ENCODE data around the gene BMP10.

The BMP10 gene

GRCh38 chr2:68849579-68850030 lies 21.6 kb downstream of the BMP10 start:
- no peak for DNase-seq

GRCh38 chr2:68847751-68848150 lies 23.4 kb downstream of the BMP10 start:
- DNase-seq = no peak

- DNase-seq = no peak
Measured at GRCh38 chr2:68846091-68846490, 25.1 kb downstream of the BMP10 start.

- no peak for DNase-seq
Measured at GRCh38 chr2:68845043-68845442, 26.2 kb downstream of the BMP10 start.

- peak; percentile 18 for DNase-seq
Measured at GRCh38 chr2:68839260-68839833, 31.9 kb downstream of the BMP10 start.

DNA sequence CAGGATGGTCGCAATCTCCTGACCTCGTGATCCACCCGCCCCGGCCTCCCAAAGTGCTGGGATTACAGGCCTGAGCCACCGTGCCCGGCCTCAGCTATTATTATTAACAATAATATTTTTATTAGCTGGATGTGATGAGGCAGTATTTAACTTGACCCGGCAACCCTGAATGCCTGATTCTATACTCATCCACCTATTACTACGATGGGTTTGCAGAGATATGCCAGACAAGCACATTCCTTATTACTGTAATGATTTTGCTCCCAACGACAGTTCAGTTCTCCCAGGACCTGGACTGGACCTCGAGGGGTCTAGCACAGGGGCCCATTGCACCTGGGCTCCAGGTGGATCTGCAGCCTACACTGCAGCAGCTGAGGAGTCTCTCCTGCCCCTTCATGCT lies 32.6 kb downstream of the BMP10 start:
- DNase-seq = no peak

- DNase-seq = no peak
Measured at GRCh38 chr2:68837861-68838341, 33.3 kb downstream of the BMP10 start.

DNA sequence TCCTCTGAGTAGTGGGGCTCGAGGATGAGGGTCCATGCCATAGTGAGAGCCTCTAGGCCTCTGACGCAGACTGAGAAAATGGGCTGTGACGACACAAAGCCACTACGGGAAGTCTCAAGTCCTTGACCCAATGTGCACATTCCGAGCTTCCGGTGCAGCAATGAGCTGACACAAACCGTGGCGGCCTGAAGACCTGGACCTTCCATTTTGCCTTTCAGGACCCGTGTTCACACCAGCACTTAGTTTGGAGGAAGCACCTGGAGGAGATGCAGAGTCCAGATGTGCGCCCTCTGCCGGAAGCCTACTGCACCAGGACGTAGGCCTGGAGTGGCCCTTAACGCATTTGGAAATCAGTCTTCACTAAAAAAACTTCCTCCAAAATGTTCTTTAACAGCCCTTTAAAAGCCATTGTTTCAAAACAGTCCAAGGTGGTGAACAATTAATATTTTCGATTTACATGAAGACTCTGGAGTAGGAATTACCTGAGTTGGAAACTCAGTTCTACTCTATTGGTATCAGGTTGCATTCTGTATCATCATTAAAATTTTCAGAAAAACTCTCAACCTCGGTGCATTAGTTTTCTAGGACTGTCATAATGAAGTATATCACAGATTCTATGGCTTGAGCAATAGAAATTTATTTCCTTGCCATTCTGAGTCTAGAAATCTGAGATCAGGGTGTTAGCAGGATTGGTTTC lies 33.9 kb downstream of the BMP10 start:
- peak; percentile 68 for DNase-seq

DNA sequence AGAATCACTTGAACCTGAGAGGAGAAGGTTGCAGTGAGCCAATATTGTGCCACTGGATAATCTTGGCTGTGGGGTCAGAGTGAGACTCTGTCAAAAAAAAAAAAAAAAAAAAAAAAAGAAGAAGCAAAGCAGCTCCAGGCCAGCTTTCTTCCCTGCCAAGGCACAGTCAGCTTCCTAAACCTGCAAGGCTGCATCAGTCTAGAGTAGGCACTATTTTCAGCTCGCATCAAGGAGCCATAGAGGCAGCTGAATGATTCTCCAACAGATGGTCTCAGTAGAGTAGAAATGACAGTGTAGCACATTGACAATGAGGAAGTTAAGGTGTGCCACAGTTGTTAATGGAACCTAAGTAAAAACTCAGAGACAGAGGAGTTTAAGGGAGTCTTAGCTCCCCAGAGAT lies 35.6 kb downstream of the BMP10 start:
- no peak for DNase-seq

GRCh38 chr2:68834737-68835376 lies 36.3 kb downstream of the BMP10 start:
- no peak for DNase-seq

- no peak for DNase-seq
Measured at GRCh38 chr2:68833162-68833561, 38.0 kb downstream of the BMP10 start.

DNA sequence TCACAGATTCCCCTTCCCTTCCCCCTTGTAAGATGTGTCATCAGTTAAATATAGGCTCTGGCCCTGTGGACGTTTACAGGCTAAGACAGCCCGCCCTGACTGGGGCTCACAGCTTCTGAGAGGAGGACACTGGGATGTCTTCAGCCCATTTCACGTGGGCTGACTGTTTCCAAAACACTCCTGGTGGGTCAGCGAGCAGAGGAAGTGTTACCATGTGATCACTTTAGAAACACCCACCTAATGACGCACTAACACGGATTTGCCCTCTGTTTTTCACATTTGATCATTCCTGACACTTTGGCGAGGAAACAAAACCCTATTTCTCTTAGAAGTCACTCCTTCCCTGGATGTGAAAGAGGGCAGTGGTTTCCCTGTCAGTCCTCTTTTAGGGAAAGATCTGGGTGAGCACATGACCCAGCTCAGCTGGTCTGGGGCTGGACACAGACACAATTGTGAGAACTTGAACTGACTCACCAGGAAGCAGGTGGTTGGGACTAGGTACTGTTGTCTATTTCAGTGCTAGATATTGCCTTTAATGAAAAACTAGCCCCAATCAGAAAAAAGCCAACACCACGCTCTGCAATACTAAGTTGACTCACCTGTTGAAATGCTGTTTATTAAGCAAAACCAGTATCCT lies 38.8 kb downstream of the BMP10 start:
- peak; percentile 53 for DNase-seq

- no peak for DNase-seq
Measured at GRCh38 chr2:68831686-68832232, 39.4 kb downstream of the BMP10 start.

GRCh38 chr2:68829749-68830148 lies 41.4 kb downstream of the BMP10 start:
- no peak for DNase-seq

DNA sequence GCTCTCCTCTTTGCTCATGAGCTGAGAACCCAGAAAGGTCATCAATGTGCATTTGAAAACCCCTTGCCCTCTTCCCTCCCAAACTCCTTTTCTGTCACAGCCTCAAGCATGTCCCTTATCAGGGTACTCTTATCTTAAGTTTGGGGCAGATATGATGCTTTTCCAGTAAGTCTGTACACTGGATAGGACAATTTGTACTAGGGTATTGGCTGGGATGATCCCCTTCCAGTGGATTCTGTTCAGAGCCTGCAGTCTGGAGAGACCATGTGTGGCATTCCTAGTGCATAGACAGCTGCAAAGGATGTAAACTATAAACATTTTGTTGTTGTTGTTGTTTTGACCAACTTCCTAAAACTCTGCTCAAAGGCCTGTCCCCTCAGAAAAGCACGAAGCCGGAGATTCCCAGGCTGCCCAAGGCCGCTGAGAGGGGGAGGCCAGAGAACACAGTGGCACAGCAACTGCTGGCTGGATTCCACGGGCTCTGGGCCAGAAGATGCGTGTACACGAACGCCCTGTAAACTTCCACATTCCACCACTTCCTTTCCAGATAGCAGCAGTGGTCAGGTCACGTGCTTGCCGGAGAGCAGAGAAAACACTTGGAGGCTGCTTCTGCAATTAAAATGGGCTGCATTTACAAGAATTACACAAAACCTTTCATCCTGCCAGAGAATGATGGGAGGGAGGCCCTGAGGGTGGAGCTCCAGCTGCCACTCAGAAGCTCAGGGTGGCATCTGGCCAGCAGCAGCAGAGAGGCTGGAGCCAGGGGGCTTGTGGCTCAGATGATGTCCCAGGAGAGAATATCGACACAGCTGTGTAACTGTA lies 42.1 kb downstream of the BMP10 start:
- peak; percentile 64 for DNase-seq

DNA sequence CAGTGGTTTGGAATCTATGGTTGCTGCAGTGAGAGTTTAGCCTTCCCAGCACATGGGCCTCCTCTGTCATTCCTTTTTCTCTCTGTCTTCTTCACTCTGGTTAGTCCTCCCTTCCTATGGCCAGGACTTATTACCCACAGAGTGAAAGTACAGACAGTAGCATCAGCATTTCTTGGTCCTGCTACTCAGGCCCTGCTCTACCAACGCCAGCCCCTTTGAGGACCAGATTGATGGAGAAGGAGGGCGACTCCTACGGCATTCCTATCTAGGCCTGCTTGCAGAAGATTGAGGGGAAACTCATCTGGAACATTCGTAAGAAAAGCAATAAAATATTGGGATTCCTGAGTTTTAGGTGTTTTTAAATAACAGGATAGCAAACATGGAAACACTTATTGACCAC lies 43.5 kb downstream of the BMP10 start:
- no peak for DNase-seq

- no peak for DNase-seq
Measured at GRCh38 chr2:68825866-68826265, 45.3 kb downstream of the BMP10 start.

- no peak for DNase-seq
Measured at GRCh38 chr2:68824831-68825230, 46.4 kb downstream of the BMP10 start.

- DNase-seq = no peak
Measured at GRCh38 chr2:68822207-68822872, 48.9 kb downstream of the BMP10 start.

- DNase-seq = no peak
Measured at GRCh38 chr2:68819556-68819955, 51.6 kb downstream of the BMP10 start.

DNA sequence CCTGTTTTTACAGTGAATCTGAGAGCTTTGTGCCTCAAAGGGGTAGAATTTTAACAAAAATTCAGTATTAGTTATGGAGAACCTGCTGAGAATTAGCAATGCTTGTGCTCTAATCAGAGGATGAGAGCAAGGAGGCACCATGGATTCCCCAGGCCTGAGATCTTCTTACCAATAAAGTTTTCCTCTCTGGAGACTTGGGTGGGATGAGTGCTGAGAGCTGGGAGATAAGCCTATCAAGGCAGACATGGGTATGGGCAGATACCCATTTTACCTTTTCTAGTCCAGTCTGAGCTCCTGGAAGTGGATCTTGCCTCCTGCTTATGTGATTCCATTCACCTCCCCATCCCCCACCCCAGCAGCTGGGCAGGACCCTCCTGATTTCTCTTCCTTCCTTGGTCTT lies 53.9 kb downstream of the BMP10 start:
- DNase-seq = no peak

Measured in activated naive CD4-positive, alpha-beta T cell treated with Interleukin-2 at 50 U/mL for 16 hours (primary cell).